CD1c-positive myeloid dendritic cell (primary cell): ENCODE results near the gene USP17L24.
"Not testable (repeated sequence)": the region's sequence is repeated elsewhere in the genome, so short reads cannot be mapped to it uniquely, and the experiment has no call there.

Experiments used
- DNase-seq: peaks from one replicate; pipeline ENCODE4 v3.0.0-alpha.2; 2016; ENCODE audit errors: extremely low spot score

The USP17L24 gene, protein sequence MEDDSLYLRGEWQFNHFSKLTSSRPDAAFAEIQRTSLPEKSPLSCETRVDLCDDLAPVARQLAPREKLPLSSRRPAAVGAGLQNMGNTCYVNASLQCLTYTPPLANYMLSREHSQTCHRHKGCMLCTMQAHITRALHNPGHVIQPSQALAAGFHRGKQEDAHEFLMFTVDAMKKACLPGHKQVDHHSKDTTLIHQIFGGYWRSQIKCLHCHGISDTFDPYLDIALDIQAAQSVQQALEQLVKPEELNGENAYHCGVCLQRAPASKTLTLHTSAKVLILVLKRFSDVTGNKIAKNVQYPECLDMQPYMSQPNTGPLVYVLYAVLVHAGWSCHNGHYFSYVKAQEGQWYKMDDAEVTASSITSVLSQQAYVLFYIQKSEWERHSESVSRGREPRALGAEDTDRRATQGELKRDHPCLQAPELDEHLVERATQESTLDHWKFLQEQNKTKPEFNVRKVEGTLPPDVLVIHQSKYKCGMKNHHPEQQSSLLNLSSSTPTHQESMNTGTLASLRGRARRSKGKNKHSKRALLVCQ

GRCh38 chr4:9324865-9325264 lies at the start of gene USP17L24:
TSS of gene USP17L24 (plus strand) at chr4:9325165. CDS start at chr4:9325165, 0 bp downstream.
- not testable (repeated sequence) for DNase-seq

GRCh38 chr4:9324191-9324590 lies 774 bp upstream of the USP17L24 start:
- DNase-seq: not testable (repeated sequence)

DNA sequence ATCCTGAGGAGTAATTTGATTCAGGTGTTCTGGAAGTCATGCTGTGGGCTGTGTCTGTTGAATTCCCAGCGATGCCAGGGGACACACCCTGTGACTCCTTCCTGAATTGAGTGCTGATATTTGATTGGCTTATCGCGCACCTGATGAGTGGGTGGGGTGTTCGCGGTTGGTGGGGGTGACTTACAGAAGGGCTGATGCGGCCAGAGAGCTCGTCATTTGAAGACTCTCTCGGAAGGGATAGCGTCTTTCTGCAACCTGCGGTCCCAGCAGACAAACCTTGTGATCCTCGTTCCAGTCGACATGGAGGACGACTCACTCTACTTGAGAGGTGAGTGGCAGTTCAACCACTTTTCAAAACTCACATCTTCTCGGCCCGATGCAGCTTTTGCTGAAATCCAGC lies 4.6 kb downstream of the USP17L24 start, which contains the start of gene USP17L25:
Gene USP17L25 (plus strand): TSS at position 301 of the 400 bp plus-strand sequence. CDS start 0 bp downstream, at position 301.
- DNase-seq: not testable (repeated sequence)

DNA sequence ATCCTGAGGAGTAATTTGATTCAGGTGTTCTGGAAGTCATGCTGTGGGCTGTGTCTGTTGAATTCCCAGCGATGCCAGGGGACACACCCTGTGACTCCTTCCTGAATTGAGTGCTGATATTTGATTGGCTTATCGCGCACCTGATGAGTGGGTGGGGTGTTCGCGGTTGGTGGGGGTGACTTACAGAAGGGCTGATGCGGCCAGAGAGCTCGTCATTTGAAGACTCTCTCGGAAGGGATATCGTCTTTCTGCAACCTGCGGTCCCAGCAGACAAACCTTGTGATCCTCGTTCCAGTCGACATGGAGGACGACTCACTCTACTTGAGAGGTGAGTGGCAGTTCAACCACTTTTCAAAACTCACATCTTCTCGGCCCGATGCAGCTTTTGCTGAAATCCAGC lies 9.4 kb downstream of the USP17L24 start, which contains the start of gene USP17L26:
Gene USP17L26 (plus strand): TSS at position 301 of the 400 bp plus-strand sequence. CDS start 0 bp downstream, at position 301.
- DNase-seq: not testable (repeated sequence)

DNA sequence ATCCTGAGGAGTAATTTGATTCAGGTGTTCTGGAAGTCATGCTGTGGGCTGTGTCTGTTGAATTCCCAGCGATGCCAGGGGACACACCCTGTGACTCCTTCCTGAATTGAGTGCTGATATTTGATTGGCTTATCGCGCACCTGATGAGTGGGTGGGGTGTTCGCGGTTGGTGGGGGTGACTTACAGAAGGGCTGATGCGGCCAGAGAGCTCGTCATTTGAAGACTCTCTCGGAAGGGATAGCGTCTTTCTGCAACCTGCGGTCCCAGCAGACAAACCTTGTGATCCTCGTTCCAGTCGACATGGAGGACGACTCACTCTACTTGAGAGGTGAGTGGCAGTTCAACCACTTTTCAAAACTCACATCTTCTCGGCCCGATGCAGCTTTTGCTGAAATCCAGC lies 14.1 kb downstream of the USP17L24 start, which contains the start of gene USP17L5:
Gene USP17L5 (plus strand): TSS at position 301 of the 400 bp plus-strand sequence. CDS start 0 bp downstream, at position 301.
- DNase-seq: not testable (repeated sequence)

- not testable (repeated sequence) for DNase-seq
Measured at GRCh38 chr4:9343848-9344247, 18.9 kb downstream of the USP17L24 start, which contains the start of gene USP17L27. TSS of gene USP17L27 (plus strand) at chr4:9344148. CDS start at chr4:9344148, 0 bp downstream.

GRCh38 chr4:9348593-9348992 lies 23.6 kb downstream of the USP17L24 start, which contains the start of gene USP17L28:
TSS of gene USP17L28 (plus strand) at chr4:9348893. CDS start at chr4:9348893, 0 bp downstream.
- not testable (repeated sequence) for DNase-seq

DNA sequence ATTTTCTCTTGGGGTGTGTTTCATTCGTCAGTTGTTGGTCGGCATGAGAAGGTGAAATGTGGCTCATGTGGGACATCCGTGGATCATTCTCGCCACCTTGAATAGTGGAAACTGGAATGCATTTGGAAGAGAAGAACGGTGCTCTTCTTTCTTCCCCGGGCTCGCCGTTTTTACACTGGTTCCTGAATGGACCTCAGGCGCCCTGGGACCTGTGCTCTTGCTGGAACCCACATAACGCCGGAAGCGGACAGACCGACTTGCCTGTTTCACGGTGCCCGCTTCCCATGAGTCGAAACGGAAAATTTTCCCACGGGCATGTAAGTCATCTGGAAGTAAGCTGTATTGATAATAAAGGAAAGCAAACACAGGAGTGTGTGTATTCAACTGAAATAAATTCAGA lies 25.9 kb downstream of the USP17L24 start:
- DNase-seq: not testable (repeated sequence)

GRCh38 chr4:9353338-9353737 lies 28.4 kb downstream of the USP17L24 start, which contains the start of gene USP17L29:
TSS of gene USP17L29 (plus strand) at chr4:9353638. CDS start at chr4:9353638, 0 bp downstream.
- not testable (repeated sequence) for DNase-seq

GRCh38 chr4:9362829-9363228 lies 37.9 kb downstream of the USP17L24 start, which contains the start of gene USP17L30:
TSS of gene USP17L30 (plus strand) at chr4:9363129. CDS start at chr4:9363129, 0 bp downstream.
- not testable (repeated sequence) for DNase-seq
